Neuronal stem cell (in vitro differentiated cells): Measurements from ENCODE around the gene TTC28.
"Not testable (repeated sequence)": the region's sequence is repeated elsewhere in the genome, so short reads cannot be mapped to it uniquely, and the experiment has no call there.

ENCODE experiments used
- DNase-seq: peaks from one replicate; pipeline ENCODE4 v3.0.0-alpha.2; 2013; ENCODE audit warnings: low spot score
- H2AFZ ChIP-seq: one replicate; pipeline ENCODE4 v1.6.1; 2013; ENCODE audit warnings: mild to moderate bottlenecking, low read length, inconsistent platforms
- H2AK5ac ChIP-seq: 2 replicates; pipeline ENCODE4 v1.6.1; 2013; ENCODE audit warnings: low read depth, mild to moderate bottlenecking, inconsistent platforms, low read length, moderate library complexity, mixed read lengths
- H2BK120ac ChIP-seq: 2 replicates; pipeline ENCODE4 v1.6.1; 2013; ENCODE audit warnings: low read depth, mild to moderate bottlenecking, inconsistent platforms, low read length, moderate library complexity, mixed read lengths
- H2BK12ac ChIP-seq: one replicate; pipeline ENCODE4 v1.6.1; 2013; ENCODE audit warnings: low read length, inconsistent platforms
- H2BK15ac ChIP-seq: 2 replicates; pipeline ENCODE4 v1.6.1; 2013; ENCODE audit warnings: mild to moderate bottlenecking, low read length, inconsistent platforms, mixed read lengths
- H2BK5ac ChIP-seq: one replicate; pipeline ENCODE4 v1.6.1; 2013; ENCODE audit warnings: inconsistent platforms, mild to moderate bottlenecking, low read length, moderate library complexity
- H3K14ac ChIP-seq: one replicate; pipeline ENCODE4 v1.6.1; 2013; ENCODE audit warnings: low read length, inconsistent platforms
- H3K18ac ChIP-seq: 2 replicates; pipeline ENCODE4 v1.6.1; 2013; ENCODE audit warnings: low read length, inconsistent platforms
- H3K23ac ChIP-seq: 2 replicates; pipeline ENCODE4 v1.6.1; 2013; ENCODE audit warnings: low read depth, mild to moderate bottlenecking, mixed read lengths, low read length, inconsistent platforms; ENCODE audit not compliant: poor library complexity
- H3K27ac ChIP-seq: replicated peaks from 3 replicates; pipeline ENCODE4 v1.5.1; 2013; ENCODE audit warnings: low read length, inconsistent platforms
- H3K27me3 ChIP-seq, 3 experiments: 2 replicates each; pipeline ENCODE4 v1.6.1; 2013; ENCODE audit warnings: low read length in 3 of 3, mild to moderate bottlenecking in 2 of 3, inconsistent platforms in 1 of 3, low read depth in 1 of 3, mixed read lengths in 1 of 3, moderate library complexity in 1 of 3; ENCODE audit not compliant: control insufficient read depth in 3 of 3, insufficient read depth in 3 of 3
- H3K36me3 ChIP-seq, 2 donors: replicated peaks in 1 of 2; 2 replicates each; pipeline ENCODE4 v1.6.1; 2013; ENCODE audit warnings: low read length in 2 of 2; ENCODE audit not compliant: control insufficient read depth in 2 of 2, insufficient read depth in 2 of 2
- H3K4ac ChIP-seq: 2 replicates; pipeline ENCODE4 v1.6.1; 2013; ENCODE audit warnings: inconsistent platforms, mild to moderate bottlenecking, low read length, moderate library complexity
- H3K4me1 ChIP-seq, 2 donors: 1 replicate in 1 of 2; 2 replicates in 1 of 2; pipeline ENCODE4 v1.6.1; 2013; ENCODE audit warnings: low read length in 2 of 2, low read depth in 1 of 2; ENCODE audit not compliant: control insufficient read depth in 2 of 2, insufficient read depth in 1 of 2
- H3K4me2 ChIP-seq: one replicate; pipeline ENCODE4 v1.6.1; 2013; ENCODE audit warnings: mild to moderate bottlenecking, low read length, inconsistent platforms; ENCODE audit not compliant: insufficient read depth, poor library complexity, severe bottlenecking
- H3K4me3 ChIP-seq, 2 donors: 2 replicates each; pipeline ENCODE4 v1.5.1; 2013; ENCODE audit warnings: low read length in 2 of 2, mild to moderate bottlenecking in 2 of 2, inconsistent platforms in 1 of 2, moderate library complexity in 1 of 2
- H3K79me1 ChIP-seq: one replicate; pipeline ENCODE4 v1.6.1; 2013; ENCODE audit warnings: low read depth, mild to moderate bottlenecking, inconsistent platforms, low read length, moderate library complexity
- H3K9ac ChIP-seq: one replicate; pipeline ENCODE4 v1.6.1; 2013; ENCODE audit warnings: mild to moderate bottlenecking, low read depth, low read length, inconsistent platforms; ENCODE audit not compliant: poor library complexity
- H3K9me3 ChIP-seq, 2 donors: replicated peaks in 1 of 2; 2 replicates each; pipeline versions ENCODE3 to v1.6.1; 2013; ENCODE audit warnings: low read length in 2 of 2, mild to moderate bottlenecking in 2 of 2, inconsistent platforms in 1 of 2, low read depth in 1 of 2, mixed read lengths in 1 of 2, moderate library complexity in 1 of 2; ENCODE audit not compliant: control insufficient read depth in 2 of 2, insufficient read depth in 1 of 2
- H4K8ac ChIP-seq: one replicate; pipeline ENCODE4 v1.6.1; 2013; ENCODE audit warnings: low read depth, mild to moderate bottlenecking, inconsistent platforms, low read length, moderate library complexity
- H4K91ac ChIP-seq: one replicate; pipeline ENCODE4 v1.6.1; 2013; ENCODE audit warnings: low read length, low read depth, mild to moderate bottlenecking, inconsistent platforms; ENCODE audit not compliant: poor library complexity
- whole genome bisulfite sequencing, 2 donors: extraction: QIAGEN DNeasy Blood & Tissue Kit; methylation state at CpG; one replicate each; pipeline ENCODE4 v1.1.7; 2013; ENCODE audit warnings: missing lambda C conversion rate in 2 of 2, mixed read lengths in 1 of 2; ENCODE audit not compliant: insufficient read length in 2 of 2, insufficient replicate concordance in 1 of 2; ENCODE audit errors: extremely low coverage in 2 of 2; 5-methylcytosine and 5-hydroxymethylcytosine counted together

The TTC28 gene

DNA sequence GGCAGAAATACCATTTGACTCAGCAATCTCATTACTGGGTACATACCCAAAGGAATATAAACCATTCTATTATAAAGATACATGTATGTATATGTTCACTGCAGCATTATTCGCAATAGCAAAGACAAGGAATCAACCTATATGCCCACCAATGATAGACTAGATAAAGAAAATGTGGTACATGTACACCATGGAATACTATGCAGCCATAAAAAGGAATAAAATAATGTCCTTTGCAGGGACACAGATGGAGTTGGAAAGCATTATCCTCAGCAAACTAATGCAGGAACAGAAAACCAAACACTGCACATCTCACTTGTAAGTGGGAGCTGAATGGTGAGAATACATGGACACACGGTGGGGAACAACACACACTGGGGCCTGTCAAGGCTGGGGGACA, 167.3 kb downstream of the TTC28 start:
- not testable (repeated sequence) for H2BK120ac ChIP-seq, H2AFZ ChIP-seq, H3K14ac ChIP-seq, H3K27ac ChIP-seq, H3K18ac ChIP-seq, H4K91ac ChIP-seq, H4K8ac ChIP-seq, H3K4me3 ChIP-seq, H2AK5ac ChIP-seq, H3K9ac ChIP-seq, DNase-seq, H2BK12ac ChIP-seq, H3K4me1 ChIP-seq, H3K4ac ChIP-seq, H2BK5ac ChIP-seq, H2BK15ac ChIP-seq, H3K79me1 ChIP-seq, H3K27me3 ChIP-seq, H3K4me2 ChIP-seq, H3K23ac ChIP-seq
- Histone ChIP-seq H3K36me3 (peaks cover 0 to 11% of the 10 kb centered on the region in 2 donors), H3K9me3 (peaks cover 1 to 27% of the 10 kb centered on the region in 2 donors)
- no CpG with 5 or more reads among the region's 2 CpGs for WGBS, 2 donors

DNA sequence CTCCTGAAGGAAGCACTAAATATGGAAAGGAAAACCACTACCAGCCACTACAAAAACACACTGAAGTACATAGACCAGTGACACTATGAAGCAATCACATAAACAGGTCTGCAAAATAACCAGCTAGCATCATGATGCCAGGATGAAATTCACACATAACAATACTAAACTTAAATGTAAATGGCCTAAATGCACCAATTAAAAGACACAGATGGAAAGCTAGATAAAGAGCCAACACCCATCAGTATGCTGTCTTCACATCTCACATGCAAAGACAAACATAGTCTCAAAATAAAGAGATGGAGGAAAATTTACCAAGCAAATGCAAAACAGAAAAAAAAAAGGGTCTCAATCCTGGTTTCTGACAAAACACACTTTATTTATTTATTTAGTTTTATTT, 171.7 kb downstream of the TTC28 start:
- H3K14ac ChIP-seq, result no peak overlapping the region
- H4K8ac ChIP-seq, result no peak overlapping the region
- no peak overlapping the region for H2AK5ac ChIP-seq
- no peak overlapping the region for H3K9ac ChIP-seq
- H3K27ac ChIP-seq, result no peak overlapping the region
- no peak overlapping the region for H3K4ac ChIP-seq
- no peak overlapping the region for H3K4me3 ChIP-seq
- H3K9me3 ChIP-seq, result peaks cover 1 to 29% of the 10 kb centered on the region in 2 donors
- no peak overlapping the region for H2BK15ac ChIP-seq
- no peak for DNase-seq
- H3K27me3 ChIP-seq, result no peaks in the 10 kb centered on the region
- no peak overlapping the region for H2BK5ac ChIP-seq
- peaks cover 2% of the 10 kb centered on the region for H3K79me1 ChIP-seq
- H3K4me1 ChIP-seq, result peaks cover 7 to 14% of the 10 kb centered on the region in 2 donors
- H3K36me3 ChIP-seq, result peaks cover 0 to 4% of the 10 kb centered on the region in 2 donors
- no peak overlapping the region for H3K23ac ChIP-seq
- no peak overlapping the region for H2BK120ac ChIP-seq
- H2BK12ac ChIP-seq, result no peak overlapping the region
- H2AFZ ChIP-seq, result no peak overlapping the region
- no peak overlapping the region for H3K18ac ChIP-seq
- no peak overlapping the region for H4K91ac ChIP-seq
- no peak overlapping the region for H3K4me2 ChIP-seq

DNA sequence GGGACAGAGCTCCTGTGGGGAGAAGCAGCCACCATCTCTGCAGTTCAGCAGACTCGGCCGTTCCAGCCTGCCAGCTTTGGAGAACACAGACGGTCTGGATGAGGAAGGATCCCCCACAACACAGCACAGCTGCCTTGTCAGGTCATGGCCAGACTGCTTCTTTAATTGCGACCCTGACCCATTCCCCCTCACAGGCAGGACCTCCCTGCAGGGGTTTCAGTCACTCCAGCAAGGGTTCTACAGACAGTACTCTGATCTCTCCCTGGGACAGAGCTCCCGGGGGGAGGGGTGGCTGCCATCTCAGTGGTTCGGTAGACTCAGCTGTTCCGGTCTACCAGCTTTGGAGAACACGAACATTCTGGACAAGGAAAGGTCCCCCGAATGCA, 173.5 kb downstream of the TTC28 start:
- H2BK5ac ChIP-seq, result no peak overlapping the region
- H3K4me3 ChIP-seq, result peak overlapping the region; percentile 20 to 53
- no peaks in the 10 kb centered on the region for H3K79me1 ChIP-seq
- H3K4ac ChIP-seq, result no peak overlapping the region
- H2BK120ac ChIP-seq, result no peak overlapping the region
- H2BK15ac ChIP-seq, result no peak overlapping the region
- H4K8ac ChIP-seq, result no peak overlapping the region
- no peak overlapping the region for H2AK5ac ChIP-seq
- no CpG with 5 or more reads among the region's 9 CpGs for WGBS, 2 donors
- no peak overlapping the region for H3K9ac ChIP-seq
- no peak overlapping the region for H3K27ac ChIP-seq
- H3K18ac ChIP-seq, result peak overlapping the region; percentile 12
- H3K14ac ChIP-seq, result no peak overlapping the region
- no peak overlapping the region for H2BK12ac ChIP-seq
- H3K36me3 ChIP-seq, result no peaks in the 10 kb centered on the region
- no peak for DNase-seq
- H3K23ac ChIP-seq, result no peak overlapping the region
- no peak overlapping the region for H4K91ac ChIP-seq
- peaks cover 0 to 16% of the 10 kb centered on the region in 2 donors for H3K9me3 ChIP-seq
- no peak overlapping the region for H3K4me2 ChIP-seq
- peaks cover 7 to 14% of the 10 kb centered on the region in 2 donors for H3K4me1 ChIP-seq
- H3K27me3 ChIP-seq, result no peaks in the 10 kb centered on the region
- H2AFZ ChIP-seq, result peak overlapping the region; percentile 32

DNA sequence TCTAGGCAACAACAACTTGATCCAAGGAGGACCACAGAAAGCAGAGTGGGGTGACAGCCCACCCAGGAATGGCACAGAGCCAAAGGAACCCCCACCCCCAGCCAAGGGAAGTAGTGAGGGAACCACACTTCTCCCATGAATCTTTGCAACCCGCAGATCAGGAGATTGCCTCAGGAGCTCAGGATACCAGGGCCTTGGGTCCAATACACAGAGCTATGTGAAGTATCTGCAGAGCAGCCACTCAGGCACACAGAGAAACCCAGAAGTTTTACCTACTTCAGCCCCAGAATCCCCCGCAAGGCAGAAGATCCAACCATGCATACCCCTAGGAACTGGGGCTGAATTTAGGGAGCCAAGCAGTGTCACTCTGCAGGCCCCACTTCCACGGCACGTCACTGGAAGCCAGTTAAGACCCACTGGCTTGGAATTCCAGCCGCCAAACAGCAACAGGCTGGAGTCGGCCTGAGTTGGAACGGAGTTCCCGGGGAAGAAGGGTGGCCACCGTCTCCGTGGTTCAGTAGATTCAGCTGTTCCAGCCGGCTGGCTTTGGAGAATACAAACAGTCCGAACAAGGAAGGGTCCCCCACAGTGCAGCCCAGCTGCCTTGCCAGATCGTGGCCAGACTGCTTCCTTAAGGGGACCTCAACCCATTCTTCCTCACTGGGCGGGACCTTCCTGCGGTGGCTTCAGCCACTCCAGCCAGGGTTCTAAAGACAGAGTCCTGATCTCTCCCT, 174.1 kb downstream of the TTC28 start:
- H2AFZ ChIP-seq, result peak overlapping the region; percentile 32
- H3K4me2 ChIP-seq, result no peak overlapping the region
- peak overlapping the region; percentile 16 for H3K18ac ChIP-seq
- H2BK5ac ChIP-seq, result no peak overlapping the region
- H3K14ac ChIP-seq, result no peak overlapping the region
- no peak overlapping the region for H4K91ac ChIP-seq
- no peak overlapping the region for H2AK5ac ChIP-seq
- H3K27ac ChIP-seq, result no peak overlapping the region
- no peaks in the 10 kb centered on the region for H3K79me1 ChIP-seq
- peaks cover 7 to 14% of the 10 kb centered on the region in 2 donors for H3K4me1 ChIP-seq
- no peak overlapping the region for H4K8ac ChIP-seq
- no peak overlapping the region for H3K23ac ChIP-seq
- peaks cover 0 to 11% of the 10 kb centered on the region in 2 donors for H3K9me3 ChIP-seq
- no peaks in the 10 kb centered on the region for H3K27me3 ChIP-seq
- peak overlapping the region in 1 of 2 donors; percentile 20 for H3K4me3 ChIP-seq
- no peak for DNase-seq
- WGBS, 2 donors, result no CpG with 5 or more reads among the region's 15 CpGs
- no peak overlapping the region for H3K9ac ChIP-seq
- H2BK12ac ChIP-seq, result no peak overlapping the region
- no peaks in the 10 kb centered on the region for H3K36me3 ChIP-seq
- no peak overlapping the region for H2BK15ac ChIP-seq
- no peak overlapping the region for H2BK120ac ChIP-seq
- no peak overlapping the region for H3K4ac ChIP-seq
